Chondrocyte (in vitro differentiated cells): Measurements from ENCODE around the gene OPTC. TPM values are rescaled to one million over a fixed set of nuclear protein-coding genes. Genes with fewer than 3 reads are reported as not detected.
"Not testable (repeated sequence)": the region's sequence is repeated elsewhere in the genome, so short reads cannot be mapped to it uniquely, and the experiment has no call there.

ENCODE experiments used
- DNase-seq: peaks from one replicate; pipeline ENCODE4 v3.0.0; 2021; ENCODE audit warnings: mixed read lengths, low spot score
- H3K27ac Mint-ChIP-seq: one replicate; pipeline ENCODE4 v1.8.0; 2021; ENCODE audit warnings: mild to moderate bottlenecking, moderate library complexity, mixed read lengths; ENCODE audit not compliant: unreplicated experiment
- H3K27me3 Mint-ChIP-seq: 2 replicates; pipeline ENCODE4 v1.8.0; 2021; ENCODE audit warnings: low read depth, mixed read lengths
- H3K36me3 Mint-ChIP-seq: 2 replicates; pipeline ENCODE4 v1.8.0; 2021; ENCODE audit warnings: low read depth, mixed read lengths
- H3K4me1 Mint-ChIP-seq: 2 replicates; pipeline ENCODE4 v1.8.0; 2021; ENCODE audit warnings: low read depth, mild to moderate bottlenecking, mixed read lengths
- H3K4me3 Mint-ChIP-seq: one replicate; pipeline ENCODE4 v1.8.0; 2021; ENCODE audit warnings: mild to moderate bottlenecking, moderate library complexity, mixed read lengths; ENCODE audit not compliant: unreplicated experiment
- H3K9me3 Mint-ChIP-seq: 2 replicates; pipeline ENCODE4 v1.8.0; 2021; ENCODE audit warnings: low read depth, mixed read lengths
- CTCF ChIP-seq: fragments of 200-600 bp; sonication (generic); IDR thresholded peaks from 2 replicates; pipeline ENCODE4 v1.5.0; 2021; ENCODE audit warnings: antibody characterized with exemption, mild to moderate bottlenecking, moderate library complexity
- long read RNA-seq: library from polyadenylated mRNA; stranded (forward); transcript quantifications from one replicate; pipeline ENCODE4 v2.0.0, GENCODE V29; 2021
- total RNA-seq: library from RNA; stranded (reverse); gene quantifications from 3 replicates; pipeline ENCODE4 v1.2.1, GENCODE V29; 2021

Gene OPTC
- total RNA-seq, result not detected in 3 replicates
- long read RNA-seq, result 0 reads

GRCh38 chr1:203493901-203494300, at the start of gene OPTC:
Gene OPTC (plus strand): TSS chr1:203494153. CDS start chr1:203496006, 1,853 bp downstream.
- H3K27ac Mint-ChIP-seq, result no peak within 1 kb of the TSS

GRCh38 chr1:203444171-203444576, 49.8 kb upstream of the OPTC start:
- no peak for DNase-seq
- Mint-ChIP-seq H3K4me1 (peaks cover 68% of the 10 kb centered on the region), H3K9me3 (peaks cover 5% of the 10 kb centered on the region), H3K27me3 (no peaks in the 10 kb centered on the region), H3K36me3 (peaks cover 2% of the 10 kb centered on the region), H3K4me3 (no peak overlapping the region), H3K27ac (no peak overlapping the region)
- TF ChIP-seq CTCF, result no peak

More at GRCh38 chr1:203493901-203494300, at the start of gene OPTC:
- TF ChIP-seq CTCF, result no peak
- Mint-ChIP-seq H3K4me1 (no peaks in the 10 kb centered on the region), H3K27me3 (peaks cover 7% of the 10 kb centered on the region), H3K36me3 (no peaks in the 10 kb centered on the region), H3K9me3 (no peaks in the 10 kb centered on the region), H3K4me3 (no peak within 1 kb of the TSS)
- DNase-seq, result no peak

GRCh38 chr1:203447151-203447550, 46.8 kb upstream of the OPTC start:
- H3K9me3 Mint-ChIP-seq, result peaks cover 5% of the 10 kb centered on the region
- H3K27ac Mint-ChIP-seq, result peak overlapping the region; percentile 37
- no peaks in the 10 kb centered on the region for H3K27me3 Mint-ChIP-seq
- TF ChIP-seq CTCF, result no peak
- H3K4me1 Mint-ChIP-seq, result peaks cover 64% of the 10 kb centered on the region
- peaks cover 2% of the 10 kb centered on the region for H3K36me3 Mint-ChIP-seq
- DNase-seq, result no peak
- no peak overlapping the region for H3K4me3 Mint-ChIP-seq

GRCh38 chr1:203447598-203447997, 46.4 kb upstream of the OPTC start:
- H3K36me3 Mint-ChIP-seq, H3K9me3 Mint-ChIP-seq, DNase-seq, H3K4me3 Mint-ChIP-seq, H3K27me3 Mint-ChIP-seq: not testable (repeated sequence)
- Mint-ChIP-seq H3K27ac (peak overlapping the region; percentile 64), H3K4me1 (peaks cover 66% of the 10 kb centered on the region)

GRCh38 chr1:203448521-203449061, 45.4 kb upstream of the OPTC start:
- Mint-ChIP-seq H3K27ac (peak overlapping the region; percentile 64), H3K4me1 (peaks cover 69% of the 10 kb centered on the region), H3K36me3 (peaks cover 2% of the 10 kb centered on the region), H3K4me3 (peak overlapping the region; percentile 33), H3K9me3 (peaks cover 5% of the 10 kb centered on the region), H3K27me3 (no peaks in the 10 kb centered on the region)
- no peak for TF ChIP-seq CTCF
- no peak for DNase-seq

- TF ChIP-seq CTCF, result no peak
- peaks cover 79% of the 10 kb centered on the region for H3K4me1 Mint-ChIP-seq
- no peak for DNase-seq
- no peak overlapping the region for H3K27ac Mint-ChIP-seq
- peaks cover under 1% of the 10 kb centered on the region for H3K36me3 Mint-ChIP-seq
- no peaks in the 10 kb centered on the region for H3K27me3 Mint-ChIP-seq
- H3K4me3 Mint-ChIP-seq, result no peak overlapping the region
- peaks cover 3% of the 10 kb centered on the region for H3K9me3 Mint-ChIP-seq
Measured at GRCh38 chr1:203450001-203450400, 44.0 kb upstream of the OPTC start.
